HL-60 (cell line): Measurements from ENCODE around the gene COL19A1.

Experiments
- DNase-seq, 2 experiments: peaks; one replicate each; pipeline ENCODE4 v3.0.0-alpha.2; 2010 to 2020; ENCODE audit warnings: low read depth in 1 of 2, low spot score in 1 of 2
- H3K27ac ChIP-seq: fragments of 250-450 bp; sonication (Bioruptor Pico); replicated peaks from 2 replicates; pipeline ENCODE4 v1.5.1; 2020; ENCODE audit warnings: mild to moderate bottlenecking, moderate library complexity
- H3K27me3 ChIP-seq: fragments of 250-450 bp; sonication (Bioruptor Pico); 2 replicates; pipeline ENCODE4 v1.5.1; 2021; ENCODE audit warnings: mild to moderate bottlenecking, moderate library complexity; ENCODE audit not compliant: insufficient read depth, poor library complexity, severe bottlenecking
- H3K4me3 ChIP-seq: replicated peaks from 2 replicates; pipeline ENCODE4 v1.5.1; 2011; ENCODE audit warnings: mild to moderate bottlenecking, control low read depth, low read length; ENCODE audit not compliant: insufficient read depth
- CTCF ChIP-seq: IDR thresholded peaks from one replicate; pipeline ENCODE4 v1.5.1; 2011; ENCODE audit warnings: low read length, control low read depth, inconsistent platforms; ENCODE audit not compliant: insufficient read depth
- GABPA ChIP-seq: IDR thresholded peaks from 2 replicates; pipeline ENCODE4 v1.6.1; 2012; ENCODE audit warnings: low read depth
- POLR2AphosphoS5 ChIP-seq: IDR thresholded peaks from 2 replicates; pipeline ENCODE4 v1.6.1; 2012; ENCODE audit warnings: low read depth
- REST ChIP-seq: IDR thresholded peaks from 2 replicates; pipeline ENCODE4 v1.6.1; 2012; ENCODE audit warnings: low read depth; ENCODE audit not compliant: insufficient replicate concordance
- SPI1 ChIP-seq: IDR thresholded peaks from 2 replicates; pipeline ENCODE4 v1.6.1; 2012; ENCODE audit warnings: low read depth, mild to moderate bottlenecking, borderline replicate concordance

COL19A1 gene

GRCh38 chr6:69936674-69937363, 70.5 kb downstream of the COL19A1 start:
- TF ChIP-seq POLR2AphosphoS5 (no peak), CTCF (no peak), GABPA (no peak), REST (no peak), SPI1 (no peak)
- no peak overlapping the region for H3K4me3 ChIP-seq
- DNase-seq, result no peak
- no peaks in the 10 kb centered on the region for H3K27me3 ChIP-seq
- H3K27ac ChIP-seq, result no peak overlapping the region

- no peak for DNase-seq
- Histone ChIP-seq H3K27ac (no peak overlapping the region), H3K4me3 (no peak overlapping the region), H3K27me3 (no peaks in the 10 kb centered on the region)
- TF ChIP-seq REST, result no peak
- no peak for TF ChIP-seq CTCF
- no peak for TF ChIP-seq SPI1
- no peak for TF ChIP-seq POLR2AphosphoS5
- no peak for TF ChIP-seq GABPA
These were observed 71.2 kb downstream of the COL19A1 start for GRCh38 chr6:69937402-69938136.

GRCh38 chr6:69942485-69942884, 76.1 kb downstream of the COL19A1 start:
- no peak for DNase-seq
- TF ChIP-seq POLR2AphosphoS5, result no peak
- no peak for TF ChIP-seq SPI1
- TF ChIP-seq CTCF, result no peak
- no peak for TF ChIP-seq GABPA
- TF ChIP-seq REST, result no peak
- no peak overlapping the region for H3K4me3 ChIP-seq
- H3K27me3 ChIP-seq, result no peaks in the 10 kb centered on the region
- H3K27ac ChIP-seq, result no peak overlapping the region
